GM18502 (cell line): Measurements from ENCODE around the gene RRP36.
"Not testable (repeated sequence)": the region's sequence is repeated elsewhere in the genome, so short reads cannot be mapped to it uniquely, and the experiment has no call there.

Experiments
- ATAC-seq: cut with Tn5 transposase; IDR thresholded peaks from one replicate; pipeline ENCODE4 v1.9.1; 2021; ENCODE audit warnings: mild to moderate bottlenecking; ENCODE audit not compliant: unreplicated experiment, poor library complexity

The RRP36 gene

GRCh38 chr6:43021270-43022047, at the start of gene RRP36:
Gene RRP36, plus strand, starts transcription at chr6:43021623. Its CDS starts 32 bp downstream, at chr6:43021655.
- peak; percentile 79 for ATAC-seq

GRCh38 chr6:42971746-42972327, 49.6 kb upstream of the RRP36 start:
- ATAC-seq, result no peak

GRCh38 chr6:42973926-42974325, 47.5 kb upstream of the RRP36 start:
- no peak for ATAC-seq

GRCh38 chr6:42974919-42975505, 46.4 kb upstream of the RRP36 start:
- no peak for ATAC-seq

GRCh38 chr6:42978487-42978838, 43.0 kb upstream of the RRP36 start:
- peak; percentile 38 for ATAC-seq

- ATAC-seq, result peak; percentile 87
These were observed 42.4 kb upstream of the RRP36 start, which contains the start of gene PEX6 for GRCh38 chr6:42978839-42979522. Gene PEX6, minus strand, starts transcription at chr6:42979181. Its CDS starts 31 bp downstream, at chr6:42979150.

- ATAC-seq, result peak; percentile 11
These were observed 41.8 kb upstream of the RRP36 start for GRCh38 chr6:42979523-42980177.

GRCh38 chr6:42981836-42982235, 39.6 kb upstream of the RRP36 start:
- ATAC-seq, result no peak

- ATAC-seq, result peak; percentile 93
These were observed 37.2 kb upstream of the RRP36 start, which contains the start of gene PPP2R5D for GRCh38 chr6:42984001-42984923. Gene PPP2R5D, plus strand, starts transcription at chr6:42984570. Its CDS starts 108 bp downstream, at chr6:42984678.

- no peak for ATAC-seq
These were observed 36.4 kb upstream of the RRP36 start for GRCh38 chr6:42984924-42985475.

- ATAC-seq, result no peak
These were observed 33.6 kb upstream of the RRP36 start for GRCh38 chr6:42987533-42988451.

GRCh38 chr6:42988486-42989020, 32.9 kb upstream of the RRP36 start:
- no peak for ATAC-seq

- ATAC-seq, result no peak
These were observed 31.5 kb upstream of the RRP36 start for GRCh38 chr6:42989923-42990322.

GRCh38 chr6:42993445-42993844, 28.0 kb upstream of the RRP36 start:
- ATAC-seq, result no peak

GRCh38 chr6:42996513-42996912, 24.9 kb upstream of the RRP36 start:
- no peak for ATAC-seq

- ATAC-seq, result not testable (repeated sequence)
These were observed 23.2 kb upstream of the RRP36 start for GRCh38 chr6:42998205-42998604.

- ATAC-seq, result no peak
These were observed 19.6 kb upstream of the RRP36 start for GRCh38 chr6:43001843-43002242.

- no peak for ATAC-seq
These were observed 15.6 kb upstream of the RRP36 start for GRCh38 chr6:43005844-43006243.
